HepG2 (cell line): ENCODE measurements around the gene CERS1. TPM values are rescaled to one million over a fixed set of nuclear protein-coding genes. Genes with fewer than 3 reads are reported as not detected.
"Not testable (repeated sequence)": the region's sequence is repeated elsewhere in the genome, so short reads cannot be mapped to it uniquely, and the experiment has no call there.

Source experiments
- ATAC-seq: fragments of 200-7000 bp; cut with Tn5 transposase; 3 replicates; pipeline ENCODE4 v1.9.1; 2020; ENCODE audit warnings: mild to moderate bottlenecking, moderate library complexity
- BruUV-seq: library from RNA; stranded (reverse); fragments of 400-500 nt; replicated peaks from 2 replicates; lab custom pipeline; 2021; lab: Mats Ljungman, UMichigan
- CTCF ChIA-PET: fragments of 300-600 bp; formaldehyde crosslinking; extraction: SDS; loops from one replicate; lab custom pipeline; 2021; ENCODE audit warnings: low total read pairs, inconsistent platforms, low intra/inter-chr PET ratio; lab: Yijun Ruan, JAX
- POLR2A ChIA-PET: fragments of 350-600 bp; sonication (Branson Sonifier 250); formaldehyde crosslinking; loops from one replicate; lab custom pipeline; 2020; ENCODE audit warnings: antibody characterized with exemption, inconsistent platforms; lab: Yijun Ruan, JAX
- DNase-seq: peaks from one replicate; pipeline ENCODE4 v3.0.0-alpha.2; 2015; ENCODE audit warnings: low spot score
- FAIRE-seq: peaks from 3 replicates; lab custom pipeline; 2011; peaks lifted over from hg19 to GRCh38; lab: Jason Lieb, UNC
- H2AFZ ChIP-seq: one replicate; pipeline ENCODE4 v1.6.1; 2011; ENCODE audit warnings: low read length, inconsistent platforms
- H3K27ac ChIP-seq: fragments of 300-600 bp; 3 replicates; pipeline ENCODE4 v1.8.0; 2011; ENCODE audit warnings: mixed run types, mild to moderate bottlenecking, mixed read lengths, low read length, inconsistent platforms; ENCODE audit not compliant: insufficient read depth; ENCODE audit errors: extremely low read length
- H3K27me3 ChIP-seq, 2 experiments: fragments of 200-600 bp in 1 of 2; 2 replicates in 1 of 2; 3 replicates in 1 of 2; pipeline versions ENCODE4 v1.6.0 to v1.8.0; 2011; ENCODE audit warnings: low read length in 2 of 2, mild to moderate bottlenecking in 2 of 2, moderate library complexity in 2 of 2, inconsistent platforms in 1 of 2; ENCODE audit not compliant: insufficient read depth in 2 of 2, control insufficient read depth in 1 of 2
- H3K36me3 ChIP-seq, 2 experiments: fragments of 200-600 bp in 1 of 2; replicated peaks in 1 of 2; 2 replicates in 1 of 2; 3 replicates in 1 of 2; pipeline versions ENCODE4 v1.5.1 to v1.8.0; 2011; ENCODE audit warnings: low read length in 2 of 2, inconsistent platforms in 1 of 2; ENCODE audit not compliant: insufficient read depth in 2 of 2, control insufficient read depth in 1 of 2
- H3K4me1 ChIP-seq: 2 replicates; pipeline ENCODE4 v1.5.1; 2012; ENCODE audit warnings: low read length, inconsistent platforms; ENCODE audit not compliant: insufficient read depth
- H3K4me2 ChIP-seq: 2 replicates; pipeline ENCODE4 v1.6.0; 2011; ENCODE audit warnings: low read depth, low read length, inconsistent platforms
- H3K4me3 ChIP-seq, 3 experiments: fragments of 200-600 bp in 1 of 3; sonication (generic), shearing (Covaris generic) in 1 of 3; replicated peaks in 1 of 3; 2 replicates each; pipeline ENCODE4 v1.5.1; 2011 to 2016; ENCODE audit warnings: low read length in 3 of 3, inconsistent platforms in 2 of 3, low read depth in 2 of 3, mild to moderate bottlenecking in 2 of 3, control low read depth in 1 of 3, mixed read lengths in 1 of 3; ENCODE audit not compliant: insufficient read depth in 1 of 3
- H3K79me2 ChIP-seq: one replicate; pipeline ENCODE4 v1.6.1; 2011; ENCODE audit warnings: low read length, inconsistent platforms; ENCODE audit not compliant: insufficient read depth
- H3K9ac ChIP-seq: 2 replicates; pipeline ENCODE4 v1.6.0; 2011; ENCODE audit warnings: mild to moderate bottlenecking, low read depth, low read length, inconsistent platforms; ENCODE audit not compliant: insufficient read depth
- H3K9me3 ChIP-seq: 2 replicates; pipeline ENCODE4 v1.5.1; 2012; ENCODE audit warnings: mild to moderate bottlenecking, low read length
- H4K20me1 ChIP-seq: 2 replicates; pipeline ENCODE4 v1.6.0; 2011; ENCODE audit warnings: inconsistent platforms, mild to moderate bottlenecking, low read length, moderate library complexity; ENCODE audit not compliant: insufficient read depth
- DPF2 ChIP-seq: sonication (generic); formaldehyde crosslinking; IDR thresholded peaks from 2 replicates; pipeline ENCODE4 v1.4.0; 2020; ENCODE audit warnings: mild to moderate bottlenecking, low read depth, missing genetic modification reagents, borderline replicate concordance
- LBX2 ChIP-seq: sonication (generic); formaldehyde crosslinking; IDR thresholded peaks from 2 replicates; pipeline ENCODE4 v1.5.0; 2020; ENCODE audit warnings: missing genetic modification reagents, mild to moderate bottlenecking, borderline replicate concordance
- NR1H2 ChIP-seq: sonication (generic); formaldehyde crosslinking; IDR thresholded peaks from 2 replicates; pipeline ENCODE4 v1.8.1; 2022; ENCODE audit warnings: low read depth, missing genetic modification reagents, borderline replicate concordance
- SMYD3 ChIP-seq: sonication (generic); formaldehyde crosslinking; IDR thresholded peaks from 2 replicates; pipeline ENCODE4 v1.8.1; 2023; ENCODE audit warnings: mild to moderate bottlenecking, missing genetic modification reagents
- ZBTB38 ChIP-seq: sonication (generic); formaldehyde crosslinking; IDR thresholded peaks from 2 replicates; pipeline ENCODE4 v1.5.1; 2020; ENCODE audit warnings: mild to moderate bottlenecking, missing genetic modification reagents
- WGBS: methylation state at CpG from one replicate; pipeline ENCODE4 v1.1.6; 2017; ENCODE audit warnings: low lambda C conversion rate; 5-methylcytosine and 5-hydroxymethylcytosine counted together
- in situ Hi-C: cut with HindIII; loops from 2 replicates; pipeline ENCODE4 v1.10.0; 2017; ENCODE audit warnings: low pct_unique_long_range_greater_than_20kb; ENCODE audit not compliant: extremely low pct_ligation_motif_present
- intact Hi-C: fragments of 100-400 bp; cut with micrococcal nuclease; formaldehyde crosslinking; loops from one replicate; pipeline ENCODE4 v1.10.0; 2022; ENCODE audit not compliant: unreplicated experiment
- polyA plus RNA-seq, 8 experiments: library from polyadenylated mRNA; depleted of rRNA in 3 of 8; stranded (reverse) in 7 of 8; unstranded in 1 of 8; fragments of >200 nt; fragmentation: Illumina TruSeq in 4 of 8; extraction: Trizol in 4 of 8; gene quantifications; 2 replicates each; pipeline versions ENCODE4 v1.2.1 to v1.2.3, GENCODE V29; 2011 to 2016; ENCODE audit warnings: low read depth in 4 of 8, missing spikeins in 1 of 8, mixed read lengths in 1 of 8; ENCODE audit not compliant: insufficient read depth in 1 of 8
- total RNA-seq, 5 experiments: library from RNA; depleted of rRNA; stranded (reverse); fragments of >200 nt; fragmentation: Illumina TruSeq; extraction: Trizol; gene quantifications; 2 replicates each; pipeline ENCODE4 v1.2.3, GENCODE V29; 2016; ENCODE audit warnings: low read depth in 1 of 5
- TF ChIP-seq, protein P1 (sequence below): sonication (generic); formaldehyde crosslinking; IDR thresholded peaks from 2 replicates; pipeline ENCODE4 v1.4.0; 2020; ENCODE audit warnings: missing genetic modification reagents, mild to moderate bottlenecking, borderline replicate concordance

The CERS1 gene
- total and polyA plus RNA-seq, 2 of the 13 experiments (the other 11 are each of a cell fraction or from before 2014, with no cell fraction given) = 4.6 to 9.8 TPM

DNA sequence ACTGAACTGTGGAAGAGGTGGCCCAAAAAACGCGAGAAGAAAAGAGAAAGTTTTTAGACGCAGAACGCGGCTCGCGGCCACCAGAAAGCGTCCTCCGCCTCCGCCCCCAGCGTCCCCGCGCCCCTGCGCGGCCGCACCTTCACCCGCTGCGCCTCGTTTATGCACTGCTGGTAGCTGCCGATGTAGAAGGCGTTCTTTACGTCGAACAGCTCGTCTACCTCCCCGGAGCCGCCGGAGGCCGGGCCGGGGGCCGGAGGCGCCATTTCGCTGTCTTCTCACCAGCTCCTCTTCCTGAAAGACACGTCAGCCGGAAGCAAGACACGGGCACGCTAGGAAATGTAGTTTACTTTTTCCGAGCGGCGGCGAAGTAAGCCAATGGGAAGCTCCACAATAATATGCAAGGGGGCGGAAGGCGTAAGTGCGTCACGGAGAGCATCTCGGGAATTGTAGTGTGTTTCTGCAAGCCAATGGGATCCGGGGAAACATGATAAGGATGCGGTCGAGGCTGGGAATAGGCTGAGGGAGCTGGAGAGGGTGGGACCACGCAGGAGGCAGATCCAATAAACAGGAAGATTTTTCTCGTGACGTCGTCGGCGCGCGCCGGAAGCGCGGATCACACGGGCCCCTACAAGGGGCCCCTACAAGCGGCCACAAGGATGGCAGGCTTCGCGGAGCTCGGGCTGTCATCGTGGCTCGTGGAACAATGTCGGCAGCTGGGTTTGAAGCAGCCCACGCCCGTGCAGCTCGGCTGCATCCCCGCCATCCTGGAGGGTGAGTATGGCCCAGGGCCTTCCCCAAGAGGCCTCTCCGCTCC lies 23.3 kb upstream of the CERS1 start, which contains the start of the genes COPE and DDX49 (continued):
- TF ChIP-seq, protein P1, sequence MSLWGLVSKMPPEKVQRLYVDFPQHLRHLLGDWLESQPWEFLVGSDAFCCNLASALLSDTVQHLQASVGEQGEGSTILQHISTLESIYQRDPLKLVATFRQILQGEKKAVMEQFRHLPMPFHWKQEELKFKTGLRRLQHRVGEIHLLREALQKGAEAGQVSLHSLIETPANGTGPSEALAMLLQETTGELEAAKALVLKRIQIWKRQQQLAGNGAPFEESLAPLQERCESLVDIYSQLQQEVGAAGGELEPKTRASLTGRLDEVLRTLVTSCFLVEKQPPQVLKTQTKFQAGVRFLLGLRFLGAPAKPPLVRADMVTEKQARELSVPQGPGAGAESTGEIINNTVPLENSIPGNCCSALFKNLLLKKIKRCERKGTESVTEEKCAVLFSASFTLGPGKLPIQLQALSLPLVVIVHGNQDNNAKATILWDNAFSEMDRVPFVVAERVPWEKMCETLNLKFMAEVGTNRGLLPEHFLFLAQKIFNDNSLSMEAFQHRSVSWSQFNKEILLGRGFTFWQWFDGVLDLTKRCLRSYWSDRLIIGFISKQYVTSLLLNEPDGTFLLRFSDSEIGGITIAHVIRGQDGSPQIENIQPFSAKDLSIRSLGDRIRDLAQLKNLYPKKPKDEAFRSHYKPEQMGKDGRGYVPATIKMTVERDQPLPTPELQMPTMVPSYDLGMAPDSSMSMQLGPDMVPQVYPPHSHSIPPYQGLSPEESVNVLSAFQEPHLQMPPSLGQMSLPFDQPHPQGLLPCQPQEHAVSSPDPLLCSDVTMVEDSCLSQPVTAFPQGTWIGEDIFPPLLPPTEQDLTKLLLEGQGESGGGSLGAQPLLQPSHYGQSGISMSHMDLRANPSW (CRISPR knock-in tag) = no peak
- TF ChIP-seq SMYD3 (CRISPR knock-in tag) (no peak), DPF2 (CRISPR knock-in tag) (no peak), LBX2 (CRISPR knock-in tag) (no peak; the same call in 1 of the 2 replicates), NR1H2 (CRISPR knock-in tag) (no peak)

- H2AFZ ChIP-seq, H3K9me3 ChIP-seq, BruUV-seq, in situ Hi-C loops, FAIRE-seq, H3K27me3 ChIP-seq, ATAC-seq, H3K27ac ChIP-seq, intact Hi-C loops, DNase-seq, CTCF ChIA-PET: not testable (repeated sequence)
- TF ChIP-seq ZBTB38 = 0 out of 2 replicates have a peak, but pooled peaks have one; percentile 25
- H3K79me2 ChIP-seq = peaks cover 49% of the 10 kb centered on the region
- peak overlapping the region; percentile 74 to 95 (median 85); a peak in 4 of 6 replicates for H3K4me3 ChIP-seq
- POLR2A ChIA-PET = interaction anchor here (2.0 kb wide), 1 partner anchor 11 kb away, joined by 6 read pairs; no protein-coding TSS in a partner anchor
- peak overlapping the region; percentile 72 for H3K4me2 ChIP-seq
- H3K36me3 ChIP-seq = peaks cover 15 to 28% of the 10 kb centered on the region in 2 experiments
- H4K20me1 ChIP-seq = peaks cover 28% of the 10 kb centered on the region; the same call in 1 of the 2 replicates
- 76% methylated on average over 9 of the region's 9 CpGs for WGBS
- H3K4me1 ChIP-seq = peaks cover 35% of the 10 kb centered on the region
- 0 out of 2 replicates have a peak overlapping the region, but pooled peaks have one; percentile 96 for H3K9ac ChIP-seq
Observed at GRCh38 chr19:18917593-18917992, 21.6 kb upstream of the CERS1 start.
